ENCODE results near the gene EYS.

Gene EYS

DNA sequence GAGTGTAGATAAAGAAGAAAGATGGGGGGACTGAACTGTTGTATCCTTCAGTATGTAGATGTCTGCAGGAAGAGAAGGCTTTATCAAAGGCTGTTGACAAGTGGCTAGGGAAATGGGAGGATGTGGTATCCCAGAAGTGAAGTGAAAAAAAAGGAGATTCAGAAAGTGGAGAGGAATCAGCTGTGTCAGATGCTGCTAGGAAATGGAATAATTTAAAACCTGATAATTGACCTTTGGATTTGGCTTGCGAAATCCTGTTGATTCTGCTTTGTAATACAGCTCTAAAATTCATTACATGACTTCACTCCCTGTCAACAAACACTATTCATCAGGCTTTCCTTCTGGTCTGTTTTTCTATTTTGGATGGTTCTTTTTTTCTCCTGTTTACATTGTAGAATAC lies 2029.7 kb downstream of the EYS start:
- no peak for DNase-seq

- DNase-seq: no peak
These were observed 2030.5 kb downstream of the EYS start for GRCh38 chr6:63676412-63677114.

DNA sequence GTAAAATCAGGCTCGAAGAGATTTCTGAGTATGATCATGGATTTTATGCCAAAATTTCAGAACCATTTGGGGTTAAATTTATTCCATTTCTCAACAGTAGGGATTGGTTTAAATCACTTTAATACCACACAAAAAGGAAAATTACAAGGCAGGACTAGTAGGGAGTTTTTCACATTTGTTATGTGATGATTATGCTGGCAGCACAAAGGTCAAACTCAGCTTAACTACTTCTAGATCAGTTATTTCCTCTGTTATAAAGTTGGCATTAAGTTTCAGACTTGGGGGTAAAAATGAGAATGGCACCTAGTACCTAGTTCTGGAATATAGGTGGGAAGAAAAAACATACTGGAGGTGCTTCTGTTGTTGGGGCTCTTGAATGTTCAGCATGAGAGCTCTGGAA lies 2031.9 kb downstream of the EYS start:
- DNase-seq: no peak

- no peak for DNase-seq
These were observed 2032.4 kb downstream of the EYS start for GRCh38 chr6:63674635-63675034.

DNA sequence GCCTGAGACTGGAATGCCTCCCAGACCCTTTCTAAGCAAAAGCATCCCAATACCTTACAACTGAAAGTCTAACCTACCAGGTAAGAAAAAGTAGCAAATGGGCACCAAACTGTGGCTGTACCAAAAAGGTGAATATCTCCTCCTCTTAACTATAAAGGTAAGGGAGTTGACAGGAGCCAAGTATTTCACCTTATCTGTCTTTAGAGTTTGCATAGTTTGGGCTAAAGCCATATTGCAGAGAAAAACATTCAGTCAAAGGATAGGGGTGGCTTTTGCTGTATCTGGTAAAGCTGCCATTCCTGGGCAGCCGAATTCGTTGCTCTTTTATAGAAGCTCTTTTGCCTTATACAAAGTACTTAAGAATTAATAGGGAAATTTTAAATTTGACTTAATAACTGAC lies 2033.3 kb downstream of the EYS start:
- DNase-seq: no peak

- no peak for DNase-seq
These were observed 2034.4 kb downstream of the EYS start for GRCh38 chr6:63672582-63673129.

DNA sequence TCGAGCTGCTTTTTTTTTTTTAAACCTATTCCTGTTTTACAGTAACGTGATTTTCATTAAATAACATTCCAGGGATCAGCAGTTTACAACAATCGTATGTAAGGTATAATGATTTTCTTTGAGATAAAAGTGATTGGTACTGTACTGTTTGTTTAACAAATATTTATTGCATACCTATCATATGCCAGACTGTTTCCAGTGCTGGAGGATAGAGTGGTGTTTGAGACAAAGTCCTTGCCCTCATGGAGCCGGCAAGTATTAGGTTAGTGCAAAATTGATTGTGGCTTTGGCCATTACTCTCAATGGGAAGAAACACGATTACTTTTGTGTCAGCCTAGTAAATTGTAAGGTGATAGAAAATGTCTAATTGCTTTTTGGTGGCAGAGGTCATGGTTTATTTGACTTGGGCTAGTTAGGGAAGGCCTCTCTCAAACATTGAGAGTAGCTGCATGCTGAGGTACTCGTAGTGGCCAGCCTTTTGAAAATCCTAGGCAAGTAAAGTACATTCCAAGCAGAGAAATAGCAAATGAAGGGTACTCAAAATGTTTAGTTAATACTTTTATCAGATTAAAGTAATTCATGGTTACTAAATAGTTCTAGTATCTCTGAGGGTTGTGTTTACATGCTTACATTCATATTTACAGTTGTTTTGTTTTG lies 2035.8 kb downstream of the EYS start:
- DNase-seq: no peak
